Brain microvascular endothelial cell (primary cell): Measurements from ENCODE around the gene ACO2.

Experiments used
- DNase-seq: peaks from one replicate; pipeline ENCODE4 v3.0.0-alpha.2; 2020
- H3K27ac ChIP-seq: fragments of 250-450 bp; sonication (Bioruptor Pico); 2 replicates; pipeline ENCODE4 v1.5.1; 2020; ENCODE audit warnings: mild to moderate bottlenecking, moderate library complexity
- H3K27me3 ChIP-seq: fragments of 250-450 bp; sonication (Bioruptor Pico); replicated peaks from 2 replicates; pipeline ENCODE4 v1.5.1; 2020; ENCODE audit warnings: mild to moderate bottlenecking
- H3K36me3 ChIP-seq: fragments of 250-450 bp; sonication (Bioruptor Pico); replicated peaks from 2 replicates; pipeline ENCODE4 v1.5.1; 2020; ENCODE audit warnings: mild to moderate bottlenecking
- H3K4me3 ChIP-seq: 2 replicates; pipeline ENCODE4 v1.5.1; 2011; ENCODE audit warnings: low read depth, mild to moderate bottlenecking, control low read depth, low read length, moderate library complexity
- in situ Hi-C: cut with HindIII; loops from 2 replicates; pipeline ENCODE4 v1.10.0; 2017; ENCODE audit warnings: low sequenced_read_pairs, low pct_ligation_motif_present
- TF ChIP-seq, protein P1 (sequence below): IDR thresholded peaks from 2 replicates; pipeline ENCODE4 v1.5.1; 2011; ENCODE audit warnings: low read depth, mild to moderate bottlenecking, moderate library complexity, low read length, control low read depth, inconsistent platforms; ENCODE audit errors: missing control alignments

Gene ACO2

DNA sequence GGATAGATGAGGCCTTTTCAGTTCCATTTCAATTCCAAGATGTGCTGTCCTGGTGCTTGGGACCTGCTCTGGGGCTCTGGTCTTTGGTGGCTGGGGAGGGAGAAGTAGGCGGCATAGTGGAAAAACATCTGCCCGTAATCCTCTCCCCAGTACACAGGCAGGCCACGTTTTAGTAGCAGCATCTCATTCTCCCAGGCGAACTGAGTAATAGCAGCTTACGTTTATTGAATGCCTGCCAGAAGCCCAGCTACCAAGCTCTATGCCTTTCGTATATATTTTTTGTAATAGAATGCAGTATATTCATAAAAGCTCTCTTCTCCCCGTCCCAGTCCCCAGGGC is 11.4 kb downstream of the ACO2 start:
- no peak overlapping the region for H3K4me3 ChIP-seq
- peak; percentile 71 for DNase-seq
- no peaks in the 10 kb centered on the region for H3K36me3 ChIP-seq
- TF ChIP-seq, protein P1, sequence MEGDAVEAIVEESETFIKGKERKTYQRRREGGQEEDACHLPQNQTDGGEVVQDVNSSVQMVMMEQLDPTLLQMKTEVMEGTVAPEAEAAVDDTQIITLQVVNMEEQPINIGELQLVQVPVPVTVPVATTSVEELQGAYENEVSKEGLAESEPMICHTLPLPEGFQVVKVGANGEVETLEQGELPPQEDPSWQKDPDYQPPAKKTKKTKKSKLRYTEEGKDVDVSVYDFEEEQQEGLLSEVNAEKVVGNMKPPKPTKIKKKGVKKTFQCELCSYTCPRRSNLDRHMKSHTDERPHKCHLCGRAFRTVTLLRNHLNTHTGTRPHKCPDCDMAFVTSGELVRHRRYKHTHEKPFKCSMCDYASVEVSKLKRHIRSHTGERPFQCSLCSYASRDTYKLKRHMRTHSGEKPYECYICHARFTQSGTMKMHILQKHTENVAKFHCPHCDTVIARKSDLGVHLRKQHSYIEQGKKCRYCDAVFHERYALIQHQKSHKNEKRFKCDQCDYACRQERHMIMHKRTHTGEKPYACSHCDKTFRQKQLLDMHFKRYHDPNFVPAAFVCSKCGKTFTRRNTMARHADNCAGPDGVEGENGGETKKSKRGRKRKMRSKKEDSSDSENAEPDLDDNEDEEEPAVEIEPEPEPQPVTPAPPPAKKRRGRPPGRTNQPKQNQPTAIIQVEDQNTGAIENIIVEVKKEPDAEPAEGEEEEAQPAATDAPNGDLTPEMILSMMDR = no peak
- no peaks in the 10 kb centered on the region for H3K27me3 ChIP-seq
- H3K27ac ChIP-seq = peak overlapping the region; percentile 16
- in situ Hi-C loops = no loop called here

DNA sequence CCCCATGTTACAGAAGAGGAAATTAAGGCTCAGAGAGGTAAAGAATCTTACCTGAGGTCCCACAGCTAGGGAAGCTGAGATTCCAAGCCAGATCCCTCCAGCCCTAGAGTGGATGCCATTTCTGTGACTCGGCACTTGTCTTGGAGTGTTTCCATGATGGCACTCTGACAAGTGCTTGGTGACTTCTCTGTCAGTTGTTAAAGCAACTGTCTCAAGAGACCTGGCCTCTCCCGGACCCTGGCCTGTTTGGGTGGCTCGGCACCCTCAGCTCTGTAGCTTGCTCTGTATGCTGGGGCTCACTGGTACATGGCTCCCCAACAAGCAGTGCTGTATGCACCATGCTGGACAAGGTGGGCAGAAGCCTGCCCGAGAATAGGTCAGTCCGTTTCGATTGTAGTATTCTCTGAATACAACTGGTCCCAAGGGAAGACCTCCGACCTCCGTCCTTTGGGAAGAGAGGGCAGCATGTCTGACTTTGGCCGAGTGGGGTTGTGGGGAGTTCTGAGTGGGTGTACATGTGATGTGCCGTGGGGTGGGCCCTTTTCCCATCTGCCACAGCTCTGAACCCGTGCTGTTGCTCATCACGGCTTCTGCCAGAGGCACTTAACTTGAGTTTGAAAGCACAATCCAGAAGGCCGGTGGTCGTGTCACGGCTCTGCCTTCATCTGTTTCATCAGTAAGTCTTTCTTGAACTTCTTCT is 12.4 kb downstream of the ACO2 start:
- Histone ChIP-seq H3K36me3 (no peaks in the 10 kb centered on the region), H3K27ac (no peak overlapping the region), H3K27me3 (no peaks in the 10 kb centered on the region), H3K4me3 (no peak overlapping the region)
- in situ Hi-C loops = no loop called here
- TF ChIP-seq, protein P1 = no peak
- DNase-seq = peak; percentile 12

DNA sequence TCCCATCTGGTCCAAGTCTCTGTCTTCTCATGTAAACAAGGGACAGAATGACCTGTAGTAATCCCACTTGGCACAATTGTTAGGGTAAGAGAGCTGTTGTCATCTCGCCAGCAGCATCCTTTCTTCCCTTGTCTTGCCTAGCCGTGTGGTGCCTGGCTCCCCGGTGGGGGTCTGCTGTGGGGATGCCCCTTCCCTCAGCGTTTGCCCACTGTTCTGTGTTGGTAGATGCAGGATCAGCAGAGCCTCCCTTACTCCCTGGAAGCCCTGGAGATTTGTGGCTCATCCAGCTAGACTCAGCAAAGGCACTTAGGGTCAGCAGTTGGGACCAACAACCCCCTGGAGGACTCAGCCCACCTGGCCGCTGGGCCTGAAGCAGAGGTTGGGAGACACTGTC is 13.0 kb downstream of the ACO2 start:
- in situ Hi-C loops = no loop called here
- TF ChIP-seq, protein P1 = no peak
- no peak overlapping the region for H3K4me3 ChIP-seq
- DNase-seq = no peak
- no peaks in the 10 kb centered on the region for H3K27me3 ChIP-seq
- H3K36me3 ChIP-seq = no peaks in the 10 kb centered on the region
- no peak overlapping the region for H3K27ac ChIP-seq

DNA sequence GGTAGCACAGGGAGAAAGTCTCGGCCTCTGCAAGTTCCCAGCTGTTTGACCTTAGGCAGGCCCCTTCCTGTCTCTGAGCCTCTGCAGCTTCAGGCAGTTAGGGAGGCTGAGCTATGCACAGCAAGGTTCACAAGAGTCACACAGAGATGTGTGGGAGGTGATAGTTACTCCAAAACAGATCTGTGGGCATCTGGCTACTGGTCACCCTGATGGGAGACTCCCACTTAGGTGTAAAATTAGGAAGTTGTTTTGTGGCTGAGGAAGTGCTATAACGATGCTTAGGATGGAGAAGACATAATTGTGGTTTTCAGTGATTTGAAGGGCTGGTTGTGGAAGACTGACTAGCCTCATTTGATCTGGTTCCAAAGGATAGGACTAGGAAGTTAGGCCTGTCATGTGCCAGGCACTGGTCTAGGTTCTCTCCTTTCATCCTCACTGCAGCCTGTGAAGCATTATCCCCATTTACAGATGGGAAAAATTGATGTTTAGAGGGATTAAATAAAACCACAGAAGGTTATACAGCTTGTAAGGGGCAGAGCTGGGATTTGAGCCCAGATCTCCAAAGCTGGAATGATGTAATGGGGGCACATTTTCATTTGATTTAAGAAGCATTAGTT is 13.5 kb downstream of the ACO2 start:
- no peaks in the 10 kb centered on the region for H3K36me3 ChIP-seq
- in situ Hi-C loops = no loop called here
- H3K4me3 ChIP-seq = no peak overlapping the region
- TF ChIP-seq, protein P1 = no peak
- no peaks in the 10 kb centered on the region for H3K27me3 ChIP-seq
- peak overlapping the region; percentile 59 for H3K27ac ChIP-seq
- peak; percentile 11 for DNase-seq

DNA sequence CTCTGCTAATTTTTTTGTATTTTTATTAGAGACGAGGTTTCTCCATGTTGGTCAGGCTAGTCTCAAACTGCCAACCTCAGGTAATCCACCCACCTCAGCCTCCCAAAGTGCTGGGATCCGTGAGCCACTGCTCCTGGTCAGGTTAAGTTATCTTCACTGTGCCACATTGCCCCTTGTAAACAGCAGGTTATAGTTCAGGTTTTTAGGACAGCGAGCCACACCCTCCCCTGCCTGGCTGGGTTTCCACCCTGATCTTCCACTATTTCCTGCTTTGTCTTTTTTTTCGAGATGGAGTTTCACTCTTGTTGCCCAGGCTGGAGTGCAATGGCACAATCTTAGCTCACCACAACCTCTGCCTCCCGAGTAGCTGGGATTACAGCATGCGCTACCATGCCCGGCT is 16.1 kb downstream of the ACO2 start:
- H3K4me3 ChIP-seq = no peak overlapping the region
- no peaks in the 10 kb centered on the region for H3K36me3 ChIP-seq
- no peak overlapping the region for H3K27ac ChIP-seq
- H3K27me3 ChIP-seq = no peaks in the 10 kb centered on the region
- TF ChIP-seq, protein P1 = no peak
- DNase-seq = no peak
- in situ Hi-C loops = no loop called here
